ENCODE results near the gene ZNF184.
"Not testable (repeated sequence)": the region's sequence is repeated elsewhere in the genome, so short reads cannot be mapped to it uniquely, and the experiment has no call there.

DNA sequence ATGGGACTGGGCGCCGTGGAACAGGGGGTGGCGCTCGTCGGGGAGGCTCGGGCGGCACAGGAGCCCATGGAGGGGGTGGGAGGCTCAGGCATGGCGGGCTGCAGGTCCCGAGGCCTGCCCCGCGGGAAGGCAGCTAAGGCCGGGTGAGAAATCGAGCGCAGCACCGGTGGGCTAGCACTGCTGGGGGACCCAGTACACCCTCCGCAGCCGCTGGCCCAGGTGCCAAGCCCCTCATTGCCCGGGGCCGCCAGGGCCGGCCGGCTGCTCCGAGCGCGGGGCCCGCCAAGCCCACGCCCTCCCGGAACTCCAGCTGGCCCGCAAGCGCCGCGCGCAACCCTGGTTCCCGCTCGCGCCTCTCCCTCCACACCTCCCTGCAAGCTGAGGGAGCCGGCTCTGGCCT lies 48.1 kb downstream of the ZNF184 start:
- TF ChIP-seq EZH2 (IDR thresholded peaks at IDR 0.05; ENCODE audit: borderline replicate concordance, low read length) = not testable (repeated sequence)
- TF ChIP-seq, protein P1, sequence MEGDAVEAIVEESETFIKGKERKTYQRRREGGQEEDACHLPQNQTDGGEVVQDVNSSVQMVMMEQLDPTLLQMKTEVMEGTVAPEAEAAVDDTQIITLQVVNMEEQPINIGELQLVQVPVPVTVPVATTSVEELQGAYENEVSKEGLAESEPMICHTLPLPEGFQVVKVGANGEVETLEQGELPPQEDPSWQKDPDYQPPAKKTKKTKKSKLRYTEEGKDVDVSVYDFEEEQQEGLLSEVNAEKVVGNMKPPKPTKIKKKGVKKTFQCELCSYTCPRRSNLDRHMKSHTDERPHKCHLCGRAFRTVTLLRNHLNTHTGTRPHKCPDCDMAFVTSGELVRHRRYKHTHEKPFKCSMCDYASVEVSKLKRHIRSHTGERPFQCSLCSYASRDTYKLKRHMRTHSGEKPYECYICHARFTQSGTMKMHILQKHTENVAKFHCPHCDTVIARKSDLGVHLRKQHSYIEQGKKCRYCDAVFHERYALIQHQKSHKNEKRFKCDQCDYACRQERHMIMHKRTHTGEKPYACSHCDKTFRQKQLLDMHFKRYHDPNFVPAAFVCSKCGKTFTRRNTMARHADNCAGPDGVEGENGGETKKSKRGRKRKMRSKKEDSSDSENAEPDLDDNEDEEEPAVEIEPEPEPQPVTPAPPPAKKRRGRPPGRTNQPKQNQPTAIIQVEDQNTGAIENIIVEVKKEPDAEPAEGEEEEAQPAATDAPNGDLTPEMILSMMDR (IDR thresholded peaks at IDR 0.05; ENCODE audit: low read length) = not testable (repeated sequence)

Data from OCI-LY1 (cell line).